Keratinocyte (primary cell): ENCODE results near the gene TMEM200A. TPM values are rescaled to one million over a fixed set of nuclear protein-coding genes. Genes with fewer than 3 reads are reported as not detected.

Experiments
- DNase-seq: peaks from one replicate; pipeline ENCODE4 v3.0.0-alpha.2; 2011; ENCODE audit warnings: low read depth, missing footprints, low spot score
- FAIRE-seq: peaks from 2 replicates; lab custom pipeline; 2011; peaks lifted over from hg19 to GRCh38; lab: Jason Lieb, UNC
- H2AFZ ChIP-seq: 2 replicates; pipeline ENCODE4 v1.6.0; 2012; ENCODE audit warnings: low read length, control low read depth, inconsistent platforms; ENCODE audit not compliant: control insufficient read depth
- H3K27ac ChIP-seq: 2 replicates; pipeline ENCODE4 v1.5.1; 2011; ENCODE audit warnings: low read length; ENCODE audit not compliant: control insufficient read depth, insufficient read depth
- H3K27me3 ChIP-seq: 3 replicates; pipeline ENCODE4 v1.6.0; 2011; ENCODE audit warnings: low read length; ENCODE audit not compliant: control insufficient read depth, insufficient read depth; ENCODE audit errors: extremely low read depth
- H3K36me3 ChIP-seq, 2 experiments: 2 replicates in 1 of 2; 3 replicates in 1 of 2; pipeline ENCODE4 v1.5.1; 2011; ENCODE audit warnings: low read length in 2 of 2, mild to moderate bottlenecking in 1 of 2; ENCODE audit not compliant: control insufficient read depth in 2 of 2, insufficient read depth in 2 of 2; ENCODE audit errors: extremely low read depth in 1 of 2
- H3K4me1 ChIP-seq: 3 replicates; pipeline ENCODE4 v1.5.1; 2011; ENCODE audit warnings: low read length; ENCODE audit not compliant: control insufficient read depth, insufficient read depth; ENCODE audit errors: extremely low read depth
- H3K4me2 ChIP-seq: 3 replicates; pipeline ENCODE4 v1.6.0; 2011; ENCODE audit warnings: low read depth, low read length; ENCODE audit not compliant: control insufficient read depth, insufficient read depth; ENCODE audit errors: extremely low read depth
- H3K4me3 ChIP-seq, 3 experiments: fragments of 200-600 bp in 1 of 3; sonication (generic) in 1 of 3; 2 replicates in 2 of 3; 3 replicates in 1 of 3; pipeline ENCODE4 v1.5.1; 2011 to 2016; ENCODE audit warnings: low read length in 3 of 3, mild to moderate bottlenecking in 3 of 3, control low read depth in 2 of 3, inconsistent platforms in 1 of 3, low read depth in 1 of 3, mixed read lengths in 1 of 3, mixed run types in 1 of 3, moderate library complexity in 1 of 3; ENCODE audit not compliant: control insufficient read depth in 2 of 3, insufficient read depth in 2 of 3; ENCODE audit errors: extremely low read depth in 1 of 3
- H3K79me2 ChIP-seq: 2 replicates; pipeline ENCODE4 v1.6.0; 2012; ENCODE audit warnings: low read length; ENCODE audit not compliant: control insufficient read depth, insufficient read depth
- H3K9ac ChIP-seq: 3 replicates; pipeline ENCODE4 v1.6.0; 2011; ENCODE audit warnings: low read length; ENCODE audit not compliant: control insufficient read depth, insufficient read depth; ENCODE audit errors: extremely low read depth
- H3K9me1 ChIP-seq: 3 replicates; pipeline ENCODE4 v1.6.0; 2011; ENCODE audit warnings: low read length; ENCODE audit not compliant: control insufficient read depth, insufficient read depth; ENCODE audit errors: extremely low read depth
- H3K9me3 ChIP-seq: 2 replicates; pipeline ENCODE4 v1.5.1; 2012; ENCODE audit warnings: low read depth, low read length; ENCODE audit not compliant: control insufficient read depth
- H4K20me1 ChIP-seq: 3 replicates; pipeline ENCODE4 v1.6.0; 2011; ENCODE audit warnings: low read length; ENCODE audit not compliant: control insufficient read depth, insufficient read depth; ENCODE audit errors: extremely low read depth
- EZH2 ChIP-seq: IDR thresholded peaks from one replicate; pipeline ENCODE4 v1.6.1; 2012; ENCODE audit warnings: inconsistent platforms, mild to moderate bottlenecking, low read length, moderate library complexity
- dilution Hi-C: fragments of 300-500 bp; cut with MboI; formaldehyde crosslinking; loops from one replicate; pipeline ENCODE4 v1.7.0; 2020; ENCODE audit warnings: low sequenced_read_pairs; ENCODE audit not compliant: extremely low pct_ligation_motif_present
- polyA plus RNA-seq, 5 experiments: library from polyadenylated mRNA; depleted of rRNA in 3 of 5; stranded (reverse) in 3 of 5; stranded (forward) in 1 of 5; unstranded in 1 of 5; fragments of >200 nt; gene quantifications; 1 replicate in 1 of 5; 2 replicates in 3 of 5; 3 replicates in 1 of 5; pipeline versions ENCODE4 v1.2.1 to v1.2.3, GENCODE V29; 2011 to 2012; ENCODE audit warnings: missing spikeins in 2 of 5, low read depth in 1 of 5, low replicate concordance in 1 of 5
- TF ChIP-seq, protein P1 (sequence below), 3 experiments: IDR thresholded peaks in 1 of 3; conservative IDR thresholded peaks in 1 of 3; optimal IDR thresholded peaks in 1 of 3; 2 replicates in 2 of 3; 3 replicates in 1 of 3; pipeline versions ENCODE3 to v1.5.1; 2011; ENCODE audit warnings: low read length in 3 of 3, mild to moderate bottlenecking in 3 of 3, moderate library complexity in 2 of 3, control low read depth in 1 of 3, inconsistent platforms in 1 of 3; ENCODE audit not compliant: insufficient read depth in 2 of 3; ENCODE audit errors: extremely low read depth in 1 of 3

Gene TMEM200A
- polyA plus RNA-seq, 1 donor (not counting 4 experiments of a cell fraction or from before 2014, with no cell fraction given) = 80.4 TPM

DNA sequence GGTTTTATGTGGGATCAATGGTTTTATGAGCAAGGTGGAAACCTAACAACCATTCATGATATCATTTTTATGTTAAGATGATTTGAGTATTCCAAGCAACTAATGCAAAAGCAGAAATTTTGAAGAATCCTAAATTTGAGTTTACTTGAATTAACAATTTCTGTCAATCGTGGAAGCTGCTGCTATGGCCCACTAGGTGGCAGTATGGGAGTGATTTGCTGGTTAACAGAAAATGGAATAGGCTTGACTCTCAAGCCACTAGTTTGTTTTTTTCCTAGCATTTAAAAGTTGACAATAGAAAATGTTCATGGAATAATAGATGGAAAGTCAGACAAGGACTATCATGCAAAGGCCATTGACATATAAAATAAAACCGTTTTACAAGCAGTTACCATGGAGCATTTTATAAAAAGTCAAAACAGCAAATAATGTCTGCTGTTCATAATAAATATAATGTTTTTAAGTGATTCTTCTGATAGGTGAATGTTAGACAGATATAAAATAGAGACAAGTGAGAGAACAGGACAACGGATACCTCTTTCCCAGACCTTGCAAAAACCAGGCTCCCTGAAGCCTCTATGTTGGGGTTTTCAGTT is 43.0 kb upstream of the TMEM200A start:
- peaks cover 8% of the 10 kb centered on the region for H3K4me1 ChIP-seq
- no peaks in the 10 kb centered on the region for H4K20me1 ChIP-seq
- no peak overlapping the region for H3K4me3 ChIP-seq
- no peak for TF ChIP-seq EZH2
- TF ChIP-seq, protein P1, sequence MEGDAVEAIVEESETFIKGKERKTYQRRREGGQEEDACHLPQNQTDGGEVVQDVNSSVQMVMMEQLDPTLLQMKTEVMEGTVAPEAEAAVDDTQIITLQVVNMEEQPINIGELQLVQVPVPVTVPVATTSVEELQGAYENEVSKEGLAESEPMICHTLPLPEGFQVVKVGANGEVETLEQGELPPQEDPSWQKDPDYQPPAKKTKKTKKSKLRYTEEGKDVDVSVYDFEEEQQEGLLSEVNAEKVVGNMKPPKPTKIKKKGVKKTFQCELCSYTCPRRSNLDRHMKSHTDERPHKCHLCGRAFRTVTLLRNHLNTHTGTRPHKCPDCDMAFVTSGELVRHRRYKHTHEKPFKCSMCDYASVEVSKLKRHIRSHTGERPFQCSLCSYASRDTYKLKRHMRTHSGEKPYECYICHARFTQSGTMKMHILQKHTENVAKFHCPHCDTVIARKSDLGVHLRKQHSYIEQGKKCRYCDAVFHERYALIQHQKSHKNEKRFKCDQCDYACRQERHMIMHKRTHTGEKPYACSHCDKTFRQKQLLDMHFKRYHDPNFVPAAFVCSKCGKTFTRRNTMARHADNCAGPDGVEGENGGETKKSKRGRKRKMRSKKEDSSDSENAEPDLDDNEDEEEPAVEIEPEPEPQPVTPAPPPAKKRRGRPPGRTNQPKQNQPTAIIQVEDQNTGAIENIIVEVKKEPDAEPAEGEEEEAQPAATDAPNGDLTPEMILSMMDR (optimal IDR thresholded peaks at IDR 0.05 in 1 of 3, IDR thresholded peaks at IDR 0.05 in 1 of 3, conservative IDR thresholded peaks at IDR 0.05 in 1 of 3; ENCODE audit: extremely low read depth in 1 of 3, insufficient read depth in 2 of 3, low read length in 3 of 3) = peak; percentile 68 to 87 (median 70)
- H3K36me3 ChIP-seq = no peaks in the 10 kb centered on the region
- FAIRE-seq = peak; percentile 97
- H3K27me3 ChIP-seq = no peaks in the 10 kb centered on the region
- no peak overlapping the region for H3K9ac ChIP-seq
- dilution Hi-C loops = loop anchor here (25.0 kb wide), 1 partner anchor 440 kb away; no protein-coding TSS in a partner anchor
- no peak overlapping the region for H3K27ac ChIP-seq
- no peaks in the 10 kb centered on the region for H3K9me3 ChIP-seq
- H3K4me2 ChIP-seq = no peak overlapping the region
- H3K9me1 ChIP-seq = no peaks in the 10 kb centered on the region
- DNase-seq = no peak
- H2AFZ ChIP-seq = peak overlapping the region; percentile 34
- peaks cover 4% of the 10 kb centered on the region for H3K79me2 ChIP-seq

DNA sequence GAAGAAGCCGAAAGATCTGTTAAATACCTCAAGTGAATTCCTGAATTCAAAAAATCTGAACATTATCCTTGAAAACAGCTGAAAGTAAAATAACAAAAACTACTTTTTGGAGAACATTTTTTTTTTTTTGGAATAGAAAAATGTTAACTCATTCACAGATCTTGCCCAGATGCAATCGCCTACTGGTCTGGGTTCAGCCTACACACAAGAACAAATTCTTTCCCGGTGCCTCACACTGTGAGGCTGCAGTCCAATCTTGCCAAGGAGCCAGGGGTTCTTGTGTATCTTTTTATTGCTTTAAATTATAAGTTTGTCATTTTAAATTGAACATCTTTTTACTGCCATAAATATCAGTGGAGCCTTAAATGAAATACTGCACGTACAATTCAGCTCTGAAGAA is 41.2 kb upstream of the TMEM200A start:
- Histone ChIP-seq H3K79me2 (peaks cover 4% of the 10 kb centered on the region), H3K4me1 (peaks cover 8% of the 10 kb centered on the region), H3K27me3 (no peaks in the 10 kb centered on the region), H3K36me3 (no peaks in the 10 kb centered on the region), H3K4me2 (peak overlapping the region; percentile 12), H3K9me1 (no peaks in the 10 kb centered on the region), H3K4me3 (no peak overlapping the region), H3K27ac (no peak overlapping the region), H3K9ac (no peak overlapping the region), H2AFZ (no peak overlapping the region), H4K20me1 (no peaks in the 10 kb centered on the region), H3K9me3 (no peaks in the 10 kb centered on the region)
- TF ChIP-seq, protein P1 (optimal IDR thresholded peaks at IDR 0.05 in 1 of 3, IDR thresholded peaks at IDR 0.05 in 1 of 3, conservative IDR thresholded peaks at IDR 0.05 in 1 of 3; ENCODE audit: extremely low read depth in 1 of 3, insufficient read depth in 2 of 3, low read length in 3 of 3) = no peak
- no peak for TF ChIP-seq EZH2
- DNase-seq = no peak
- dilution Hi-C loops = loop anchor here (25.0 kb wide), 1 partner anchor 438 kb away; no protein-coding TSS in a partner anchor
- peak; percentile 78 for FAIRE-seq
